ENCODE results near the gene ABCG8. TPM values are rescaled to one million over a fixed set of nuclear protein-coding genes. Genes with fewer than 3 reads are reported as not detected.

Gene ABCG8
- total and polyA plus RNA-seq, 9 of the 15 experiments (the other 6 are each of a cell fraction or from before 2014, with no cell fraction given) = not detected

GRCh38 chr2:43899589-43899988 lies 60.8 kb downstream of the ABCG8 start:
- peaks cover 97% of the 10 kb centered on the region for H3K36me3 ChIP-seq (ENCODE audit: control insufficient read depth, insufficient read depth, low read length)
- H3K4me3 ChIP-seq = no peak overlapping the region
- no peak for DNase-seq (ENCODE audit: extremely low read depth in 1 of 4, low spot score in 3 of 4)
- no peak overlapping the region for H3K27ac ChIP-seq (ENCODE audit: extremely low read depth, low read depth, low read length)
- no peak overlapping the region for H2AFZ ChIP-seq (ENCODE audit: low read depth, low read length)
- no peak for TF ChIP-seq HDAC8 (tag; IDR thresholded peaks at IDR 0.05)
- TF ChIP-seq ETV1 (tag; conservative IDR thresholded peaks at IDR 0.05; ENCODE audit: low read depth) = no peak
- TF ChIP-seq OTX1 (CRISPR knock-in tag; IDR thresholded peaks at IDR 0.05) = no peak
- H3K9me3 ChIP-seq (replicated peaks; ENCODE audit: control insufficient read depth, insufficient read depth, low read depth, low read length) = no peaks in the 10 kb centered on the region
- H3K4me1 ChIP-seq (replicated peaks in 1 of 2; ENCODE audit: control insufficient read depth in 2 of 2, insufficient read depth in 2 of 2, low read length in 2 of 2) = no peaks in the 10 kb centered on the region; a peak in 2 of 5 replicates
- no peaks in the 10 kb centered on the region for H3K9me1 ChIP-seq (ENCODE audit: control insufficient read depth, insufficient read depth, low read length)
- FAIRE-seq = no peak
- no peak for ATAC-seq
- no peaks in the 10 kb centered on the region for H3K27me3 ChIP-seq (ENCODE audit: control insufficient read depth in 2 of 2, insufficient read depth in 2 of 2, low read length in 2 of 2)
- POLR2A ChIA-PET = no interaction called here
- in situ Hi-C loops (cut with MboI) (no loop called here), intact Hi-C loops (cut with micrococcal nuclease) (no loop called here)
- WGBS (ENCODE audit: insufficient coverage, low coverage, missing lambda C conversion rate) = 95% methylated on average over 2 of the region's 2 CpGs
- H3K79me2 ChIP-seq (ENCODE audit: control insufficient read depth, insufficient read depth, low read length) = no peaks in the 10 kb centered on the region
- no peaks in the 10 kb centered on the region for H4K20me1 ChIP-seq (replicated peaks; ENCODE audit: control insufficient read depth, insufficient read depth, low read length)
- no TSS peak for BruUV-seq (replicated peaks)
- H3K9ac ChIP-seq (ENCODE audit: insufficient read depth in 1 of 2, low read depth in 2 of 2, low read length in 2 of 2) = no peak overlapping the region
- H3K4me2 ChIP-seq (ENCODE audit: insufficient read depth, low read length) = no peak overlapping the region
- CTCF ChIA-PET (ENCODE audit: low intra/inter-chr PET ratio) = no interaction called here

GRCh38 chr2:43905371-43905803 lies 66.6 kb downstream of the ABCG8 start:
- Histone ChIP-seq H3K27me3 (ENCODE audit: control insufficient read depth in 2 of 2, insufficient read depth in 2 of 2, low read length in 2 of 2) (no peaks in the 10 kb centered on the region), H3K4me3 (no peak overlapping the region), H3K36me3 (ENCODE audit: control insufficient read depth, insufficient read depth, low read length) (peaks cover 92% of the 10 kb centered on the region), H3K9ac (ENCODE audit: insufficient read depth in 1 of 2, low read depth in 2 of 2, low read length in 2 of 2) (no peak overlapping the region), H3K9me3 (replicated peaks; ENCODE audit: control insufficient read depth, insufficient read depth, low read depth, low read length) (no peaks in the 10 kb centered on the region), H4K20me1 (replicated peaks; ENCODE audit: control insufficient read depth, insufficient read depth, low read length) (no peaks in the 10 kb centered on the region), H3K79me2 (ENCODE audit: control insufficient read depth, insufficient read depth, low read length) (peaks cover 3% of the 10 kb centered on the region; the same call in 1 of the 3 replicates), H3K9me1 (ENCODE audit: control insufficient read depth, insufficient read depth, low read length) (no peaks in the 10 kb centered on the region), H2AFZ (ENCODE audit: low read depth, low read length) (no peak overlapping the region), H3K4me2 (ENCODE audit: insufficient read depth, low read length) (no peak overlapping the region), H3K27ac (ENCODE audit: extremely low read depth, low read depth, low read length) (no peak overlapping the region), H3K4me1 (replicated peaks in 1 of 2; ENCODE audit: control insufficient read depth in 2 of 2, insufficient read depth in 2 of 2, low read length in 2 of 2) (no peaks in the 10 kb centered on the region)
- intact Hi-C loops (cut with micrococcal nuclease) = no loop called here
- DNase-seq (ENCODE audit: extremely low read depth in 1 of 4, low spot score in 3 of 4) (no peak), FAIRE-seq (no peak), ATAC-seq (no peak)
- BruUV-seq (replicated peaks) = no TSS peak
- ChIA-PET POLR2A (no interaction called here), CTCF (ENCODE audit: low intra/inter-chr PET ratio) (no interaction called here)
- 90% methylated on average over 11 of the region's 11 CpGs for WGBS (ENCODE audit: insufficient coverage, low coverage, missing lambda C conversion rate)
- in situ Hi-C loops (cut with MboI) = no loop called here
- TF ChIP-seq MGA (IDR thresholded peaks at IDR 0.05) = no peak
- TF ChIP-seq ZNF23 (CRISPR knock-in tag; IDR thresholded peaks at IDR 0.05) = no peak
- no peak for TF ChIP-seq KAT8 (IDR thresholded peaks at IDR 0.05; ENCODE audit: low read depth)

Data from K562 (cell line).